Liver (tissue), 3 donors: ENCODE measurements around the gene LCP2.

Experiments
- ATF3 ChIP-seq: IDR thresholded peaks from 2 replicates; pipeline ENCODE4 v1.6.1; 2016; ENCODE audit warnings: antibody characterized with exemption
- CTCF ChIP-seq: fragments of 150-350 bp; IDR thresholded peaks from 2 replicates; pipeline ENCODE4 v1.5.1; 2017; ENCODE audit warnings: improper control_type of control experiment, low read depth, low read length; ENCODE audit not compliant: missing input control
- EGR1 ChIP-seq, 2 donors: IDR thresholded peaks; 2 replicates each; pipeline ENCODE4 v1.6.1; 2016 to 2018; ENCODE audit warnings: antibody characterized with exemption in 2 of 2, low read depth in 2 of 2
- GABPA ChIP-seq, 2 donors: IDR thresholded peaks in 1 of 2; conservative IDR thresholded peaks in 1 of 2; 2 replicates each; pipeline ENCODE4 v1.6.1; 2016; ENCODE audit warnings: antibody characterized with exemption in 2 of 2, mild to moderate bottlenecking in 1 of 2, moderate library complexity in 1 of 2
- JUND ChIP-seq, 2 donors: IDR thresholded peaks; 2 replicates each; pipeline ENCODE4 v1.6.1; 2016; ENCODE audit warnings: antibody characterized with exemption in 2 of 2
- MAX ChIP-seq: IDR thresholded peaks from 2 replicates; pipeline ENCODE4 v1.6.1; 2016; ENCODE audit warnings: antibody characterized with exemption
- NR2F2 ChIP-seq: IDR thresholded peaks from 2 replicates; pipeline ENCODE4 v1.6.1; 2016; ENCODE audit warnings: antibody characterized with exemption
- TAF1 ChIP-seq: conservative IDR thresholded peaks from 2 replicates; pipeline ENCODE4 v1.6.1; 2016; ENCODE audit warnings: antibody characterized with exemption, mild to moderate bottlenecking
- YY1 ChIP-seq: IDR thresholded peaks from 2 replicates; pipeline ENCODE4 v1.6.1; 2016; ENCODE audit warnings: antibody characterized with exemption, mild to moderate bottlenecking
- TF ChIP-seq, protein P1 (sequence below): IDR thresholded peaks from 2 replicates; pipeline ENCODE4 v1.6.1; 2016; ENCODE audit warnings: antibody characterized with exemption, mild to moderate bottlenecking
- TF ChIP-seq, protein P2 (sequence below): IDR thresholded peaks from 2 replicates; pipeline ENCODE4 v1.6.1; 2016; ENCODE audit warnings: antibody characterized with exemption
- donor health status: healthy.
- donor health status: healthy.

- TF ChIP-seq JUND (IDR thresholded peaks at IDR 0.05) (no peak), CTCF (no peak), ATF3 (no peak), NR2F2 (no peak), GABPA (IDR thresholded peaks at IDR 0.05 in 1 of 2, conservative IDR thresholded peaks at IDR 0.05 in 1 of 2) (no peak), YY1 (no peak), EGR1 (IDR thresholded peaks at IDR 0.05; ENCODE audit: low read depth in 2 of 2) (no peak), MAX (no peak), TAF1 (no peak)
- TF ChIP-seq, protein P1, sequence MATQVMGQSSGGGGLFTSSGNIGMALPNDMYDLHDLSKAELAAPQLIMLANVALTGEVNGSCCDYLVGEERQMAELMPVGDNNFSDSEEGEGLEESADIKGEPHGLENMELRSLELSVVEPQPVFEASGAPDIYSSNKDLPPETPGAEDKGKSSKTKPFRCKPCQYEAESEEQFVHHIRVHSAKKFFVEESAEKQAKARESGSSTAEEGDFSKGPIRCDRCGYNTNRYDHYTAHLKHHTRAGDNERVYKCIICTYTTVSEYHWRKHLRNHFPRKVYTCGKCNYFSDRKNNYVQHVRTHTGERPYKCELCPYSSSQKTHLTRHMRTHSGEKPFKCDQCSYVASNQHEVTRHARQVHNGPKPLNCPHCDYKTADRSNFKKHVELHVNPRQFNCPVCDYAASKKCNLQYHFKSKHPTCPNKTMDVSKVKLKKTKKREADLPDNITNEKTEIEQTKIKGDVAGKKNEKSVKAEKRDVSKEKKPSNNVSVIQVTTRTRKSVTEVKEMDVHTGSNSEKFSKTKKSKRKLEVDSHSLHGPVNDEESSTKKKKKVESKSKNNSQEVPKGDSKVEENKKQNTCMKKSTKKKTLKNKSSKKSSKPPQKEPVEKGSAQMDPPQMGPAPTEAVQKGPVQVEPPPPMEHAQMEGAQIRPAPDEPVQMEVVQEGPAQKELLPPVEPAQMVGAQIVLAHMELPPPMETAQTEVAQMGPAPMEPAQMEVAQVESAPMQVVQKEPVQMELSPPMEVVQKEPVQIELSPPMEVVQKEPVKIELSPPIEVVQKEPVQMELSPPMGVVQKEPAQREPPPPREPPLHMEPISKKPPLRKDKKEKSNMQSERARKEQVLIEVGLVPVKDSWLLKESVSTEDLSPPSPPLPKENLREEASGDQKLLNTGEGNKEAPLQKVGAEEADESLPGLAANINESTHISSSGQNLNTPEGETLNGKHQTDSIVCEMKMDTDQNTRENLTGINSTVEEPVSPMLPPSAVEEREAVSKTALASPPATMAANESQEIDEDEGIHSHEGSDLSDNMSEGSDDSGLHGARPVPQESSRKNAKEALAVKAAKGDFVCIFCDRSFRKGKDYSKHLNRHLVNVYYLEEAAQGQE: no peak
- TF ChIP-seq, protein P2, sequence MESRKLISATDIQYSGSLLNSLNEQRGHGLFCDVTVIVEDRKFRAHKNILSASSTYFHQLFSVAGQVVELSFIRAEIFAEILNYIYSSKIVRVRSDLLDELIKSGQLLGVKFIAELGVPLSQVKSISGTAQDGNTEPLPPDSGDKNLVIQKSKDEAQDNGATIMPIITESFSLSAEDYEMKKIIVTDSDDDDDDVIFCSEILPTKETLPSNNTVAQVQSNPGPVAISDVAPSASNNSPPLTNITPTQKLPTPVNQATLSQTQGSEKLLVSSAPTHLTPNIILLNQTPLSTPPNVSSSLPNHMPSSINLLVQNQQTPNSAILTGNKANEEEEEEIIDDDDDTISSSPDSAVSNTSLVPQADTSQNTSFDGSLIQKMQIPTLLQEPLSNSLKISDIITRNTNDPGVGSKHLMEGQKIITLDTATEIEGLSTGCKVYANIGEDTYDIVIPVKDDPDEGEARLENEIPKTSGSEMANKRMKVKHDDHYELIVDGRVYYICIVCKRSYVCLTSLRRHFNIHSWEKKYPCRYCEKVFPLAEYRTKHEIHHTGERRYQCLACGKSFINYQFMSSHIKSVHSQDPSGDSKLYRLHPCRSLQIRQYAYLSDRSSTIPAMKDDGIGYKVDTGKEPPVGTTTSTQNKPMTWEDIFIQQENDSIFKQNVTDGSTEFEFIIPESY: no peak
Measured at GRCh38 chr5:170223906-170224305, 73.7 kb downstream of the LCP2 start.
